ENCODE measurements around the gene ENTPD7.

The ENTPD7 gene

GRCh38 chr10:99689461-99689860, 30.2 kb downstream of the ENTPD7 start:
- no peak overlapping the region for H3K4me3 Mint-ChIP-seq
- peaks cover 6% of the 10 kb centered on the region for H3K36me3 Mint-ChIP-seq (ENCODE audit: low read depth)
- no peaks in the 10 kb centered on the region for H3K27me3 Mint-ChIP-seq (ENCODE audit: low read depth)
- H3K9me3 Mint-ChIP-seq, result no peaks in the 10 kb centered on the region
- H3K4me1 Mint-ChIP-seq (ENCODE audit: low read depth), result peaks cover 7% of the 10 kb centered on the region
- H3K27ac Mint-ChIP-seq, result no peak overlapping the region

GRCh38 chr10:99693933-99694583, 34.7 kb downstream of the ENTPD7 start:
- Mint-ChIP-seq H3K27ac (no peak overlapping the region), H3K27me3 (ENCODE audit: low read depth) (no peaks in the 10 kb centered on the region), H3K9me3 (no peaks in the 10 kb centered on the region), H3K36me3 (ENCODE audit: low read depth) (peaks cover 14% of the 10 kb centered on the region), H3K4me1 (ENCODE audit: low read depth) (no peaks in the 10 kb centered on the region), H3K4me3 (no peak overlapping the region)

GRCh38 chr10:99695761-99696160, 36.5 kb downstream of the ENTPD7 start:
- H3K27me3 Mint-ChIP-seq (ENCODE audit: low read depth), result no peaks in the 10 kb centered on the region
- peaks cover 19% of the 10 kb centered on the region for H3K36me3 Mint-ChIP-seq (ENCODE audit: low read depth)
- H3K9me3 Mint-ChIP-seq, result no peaks in the 10 kb centered on the region
- no peak overlapping the region for H3K27ac Mint-ChIP-seq
- H3K4me3 Mint-ChIP-seq, result no peak overlapping the region
- H3K4me1 Mint-ChIP-seq (ENCODE audit: low read depth), result no peaks in the 10 kb centered on the region

- Mint-ChIP-seq H3K4me3 (no peak overlapping the region), H3K27ac (no peak overlapping the region), H3K27me3 (ENCODE audit: low read depth) (no peaks in the 10 kb centered on the region), H3K36me3 (ENCODE audit: low read depth) (peaks cover 25% of the 10 kb centered on the region), H3K9me3 (no peaks in the 10 kb centered on the region), H3K4me1 (ENCODE audit: low read depth) (no peaks in the 10 kb centered on the region)
These were observed 39.3 kb downstream of the ENTPD7 start for GRCh38 chr10:99698504-99699080.

- H3K9me3 Mint-ChIP-seq, result no peaks in the 10 kb centered on the region
- no peaks in the 10 kb centered on the region for H3K27me3 Mint-ChIP-seq (ENCODE audit: low read depth)
- H3K36me3 Mint-ChIP-seq (ENCODE audit: low read depth), result peaks cover 29% of the 10 kb centered on the region
- no peaks in the 10 kb centered on the region for H3K4me1 Mint-ChIP-seq (ENCODE audit: low read depth)
- H3K27ac Mint-ChIP-seq, result no peak overlapping the region
- H3K4me3 Mint-ChIP-seq, result no peak overlapping the region
These were observed 41.3 kb downstream of the ENTPD7 start for GRCh38 chr10:99700649-99701048.

- Mint-ChIP-seq H3K27ac (no peak overlapping the region), H3K4me3 (no peak overlapping the region), H3K9me3 (no peaks in the 10 kb centered on the region), H3K4me1 (ENCODE audit: low read depth) (peaks cover 5% of the 10 kb centered on the region), H3K36me3 (ENCODE audit: low read depth) (peaks cover 23% of the 10 kb centered on the region), H3K27me3 (ENCODE audit: low read depth) (no peaks in the 10 kb centered on the region)
These were observed 49.2 kb downstream of the ENTPD7 start for GRCh38 chr10:99708428-99709012.

GRCh38 chr10:99709480-99710229, 50.3 kb downstream of the ENTPD7 start:
- Mint-ChIP-seq H3K4me3 (no peak overlapping the region), H3K36me3 (ENCODE audit: low read depth) (peaks cover 23% of the 10 kb centered on the region), H3K4me1 (ENCODE audit: low read depth) (peaks cover 5% of the 10 kb centered on the region), H3K27me3 (ENCODE audit: low read depth) (no peaks in the 10 kb centered on the region), H3K27ac (no peak overlapping the region), H3K9me3 (no peaks in the 10 kb centered on the region)

GRCh38 chr10:99711129-99711719, 51.9 kb downstream of the ENTPD7 start:
- H3K4me1 Mint-ChIP-seq (ENCODE audit: low read depth), result peaks cover 5% of the 10 kb centered on the region
- no peak overlapping the region for H3K27ac Mint-ChIP-seq
- H3K4me3 Mint-ChIP-seq, result no peak overlapping the region
- H3K36me3 Mint-ChIP-seq (ENCODE audit: low read depth), result peaks cover 27% of the 10 kb centered on the region
- no peaks in the 10 kb centered on the region for H3K9me3 Mint-ChIP-seq
- H3K27me3 Mint-ChIP-seq (ENCODE audit: low read depth), result no peaks in the 10 kb centered on the region

GRCh38 chr10:99714446-99714845, 55.1 kb downstream of the ENTPD7 start:
- Mint-ChIP-seq H3K27ac (no peak overlapping the region), H3K27me3 (ENCODE audit: low read depth) (no peaks in the 10 kb centered on the region), H3K36me3 (ENCODE audit: low read depth) (peaks cover 39% of the 10 kb centered on the region), H3K9me3 (no peaks in the 10 kb centered on the region), H3K4me3 (no peak overlapping the region), H3K4me1 (ENCODE audit: low read depth) (peaks cover 4% of the 10 kb centered on the region)

GRCh38 chr10:99720387-99720786, 61.1 kb downstream of the ENTPD7 start:
- Mint-ChIP-seq H3K4me1 (ENCODE audit: low read depth) (peaks cover 2% of the 10 kb centered on the region), H3K9me3 (no peaks in the 10 kb centered on the region), H3K4me3 (no peak overlapping the region), H3K27me3 (ENCODE audit: low read depth) (no peaks in the 10 kb centered on the region), H3K36me3 (ENCODE audit: low read depth) (peaks cover 50% of the 10 kb centered on the region), H3K27ac (no peak overlapping the region)

- Mint-ChIP-seq H3K4me3 (no peak overlapping the region), H3K9me3 (no peaks in the 10 kb centered on the region), H3K27me3 (ENCODE audit: low read depth) (no peaks in the 10 kb centered on the region), H3K36me3 (ENCODE audit: low read depth) (peaks cover 27% of the 10 kb centered on the region), H3K27ac (no peak overlapping the region), H3K4me1 (ENCODE audit: low read depth) (peaks cover 21% of the 10 kb centered on the region)
These were observed 70.7 kb downstream of the ENTPD7 start for GRCh38 chr10:99730026-99730425.

GRCh38 chr10:99731306-99732032, 72.2 kb downstream of the ENTPD7 start:
- Mint-ChIP-seq H3K27ac (peak overlapping the region; percentile 100), H3K4me1 (ENCODE audit: low read depth) (peaks cover 19% of the 10 kb centered on the region), H3K9me3 (no peaks in the 10 kb centered on the region), H3K27me3 (ENCODE audit: low read depth) (no peaks in the 10 kb centered on the region), H3K36me3 (ENCODE audit: low read depth) (peaks cover 25% of the 10 kb centered on the region), H3K4me3 (peak overlapping the region; percentile 100)

GRCh38 chr10:99732033-99732842, 72.9 kb downstream of the ENTPD7 start, which contains the start of the genes COX15 and CUTC:
TSS of gene COX15 (minus strand) at chr10:99732127. CDS start at chr10:99732049, 78 bp downstream.
TSS of gene CUTC (plus strand) at chr10:99732234. CDS start at chr10:99732349, 115 bp downstream.
- peaks cover 19% of the 10 kb centered on the region for H3K4me1 Mint-ChIP-seq (ENCODE audit: low read depth)
- peak within 1 kb of the TSS; percentile 100 for H3K27ac Mint-ChIP-seq
- H3K4me3 Mint-ChIP-seq, result peak within 1 kb of the TSS; percentile 100
- H3K27me3 Mint-ChIP-seq (ENCODE audit: low read depth), result no peaks in the 10 kb centered on the region
- peaks cover 26% of the 10 kb centered on the region for H3K36me3 Mint-ChIP-seq (ENCODE audit: low read depth)
- no peaks in the 10 kb centered on the region for H3K9me3 Mint-ChIP-seq
